KMS-11 (cell line): Measurements from ENCODE around the gene SLBP.

Source experiments
- H2AFZ ChIP-seq: fragments of 200-600 bp; sonication (generic); 2 replicates; pipeline ENCODE4 v1.6.1; 2016; ENCODE audit warnings: antibody characterized with exemption, mixed run types, low read depth
- H3K27ac ChIP-seq: fragments of 200-600 bp; sonication (generic); 2 replicates; pipeline ENCODE4 v1.6.1; 2016; ENCODE audit warnings: mild to moderate bottlenecking, mixed run types
- H3K27me3 ChIP-seq: fragments of 200-600 bp; sonication (generic); 2 replicates; pipeline ENCODE4 v1.6.1; 2017; ENCODE audit warnings: mild to moderate bottlenecking, low read depth, mixed run types, moderate library complexity; ENCODE audit not compliant: insufficient read depth
- H3K36me3 ChIP-seq: fragments of 200-600 bp; sonication (generic); 2 replicates; pipeline ENCODE4 v1.6.1; 2017; ENCODE audit warnings: mild to moderate bottlenecking, mixed run types; ENCODE audit not compliant: insufficient read depth
- H3K4me1 ChIP-seq: fragments of 200-600 bp; sonication (generic); 2 replicates; pipeline ENCODE4 v1.6.1; 2016; ENCODE audit warnings: mild to moderate bottlenecking, low read depth, mixed run types; ENCODE audit not compliant: poor library complexity, severe bottlenecking
- H3K4me2 ChIP-seq: fragments of 200-600 bp; sonication (generic); 2 replicates; pipeline ENCODE4 v1.7.0; 2016; ENCODE audit warnings: mild to moderate bottlenecking, mixed run types
- H3K4me3 ChIP-seq: fragments of 200-600 bp; sonication (generic); IDR thresholded peaks from 2 replicates; pipeline ENCODE4 v1.6.1; 2017; ENCODE audit warnings: low read depth, low read length, mixed read lengths; ENCODE audit not compliant: insufficient read depth
- H3K79me2 ChIP-seq: fragments of 200-600 bp; sonication (generic); 2 replicates; pipeline ENCODE4 v1.6.1; 2016; ENCODE audit warnings: low read depth, mixed run types; ENCODE audit not compliant: insufficient read depth
- H3K9ac ChIP-seq: fragments of 200-600 bp; sonication (generic); 2 replicates; pipeline ENCODE4 v1.6.1; 2016; ENCODE audit warnings: mild to moderate bottlenecking, mixed run types
- H4K20me1 ChIP-seq: fragments of 200-600 bp; sonication (generic); 2 replicates; pipeline ENCODE4 v1.6.1; 2016; ENCODE audit warnings: mild to moderate bottlenecking, mixed run types; ENCODE audit not compliant: insufficient read depth
- CTCF ChIP-seq: fragments of 200-600 bp; sonication (generic); conservative IDR thresholded peaks from 2 replicates; pipeline ENCODE4 v1.6.1; 2017; ENCODE audit warnings: low read depth, mild to moderate bottlenecking, antibody characterized with exemption, low read length, moderate library complexity, mixed read lengths

SLBP gene

GRCh38 chr4:1718095-1718850, 6.2 kb upstream of the SLBP start:
- Histone ChIP-seq H3K79me2 (peaks cover 48% of the 10 kb centered on the region), H3K4me3 (no peak overlapping the region), H3K9ac (no peak overlapping the region), H2AFZ (no peak overlapping the region), H3K27me3 (no peaks in the 10 kb centered on the region), H3K4me2 (no peak overlapping the region), H4K20me1 (no peaks in the 10 kb centered on the region), H3K4me1 (peaks cover 24% of the 10 kb centered on the region), H3K27ac (no peak overlapping the region), H3K36me3 (no peaks in the 10 kb centered on the region)
- TF ChIP-seq CTCF = no peak

- H4K20me1 ChIP-seq = no peaks in the 10 kb centered on the region
Measured at GRCh38 chr4:1717129-1718094, 5.3 kb upstream of the SLBP start.

GRCh38 chr4:1716065-1716945, 4.2 kb upstream of the SLBP start:
- H3K4me1 ChIP-seq = peaks cover 18% of the 10 kb centered on the region
- H4K20me1 ChIP-seq = no peaks in the 10 kb centered on the region
- H3K27me3 ChIP-seq = no peaks in the 10 kb centered on the region
- no peak overlapping the region for H3K9ac ChIP-seq
- TF ChIP-seq CTCF = no peak
- H3K36me3 ChIP-seq = no peaks in the 10 kb centered on the region
- peaks cover 39% of the 10 kb centered on the region for H3K79me2 ChIP-seq
- H3K27ac ChIP-seq = no peak overlapping the region
- H3K4me2 ChIP-seq = no peak overlapping the region
- no peak overlapping the region for H3K4me3 ChIP-seq
- no peak overlapping the region for H2AFZ ChIP-seq

More at GRCh38 chr4:1717129-1718094, 5.3 kb upstream of the SLBP start:
- peaks cover 18% of the 10 kb centered on the region for H3K4me1 ChIP-seq
- H3K27ac ChIP-seq = no peak overlapping the region
- H3K36me3 ChIP-seq = no peaks in the 10 kb centered on the region
- TF ChIP-seq CTCF = no peak
- H3K9ac ChIP-seq = no peak overlapping the region
- H3K4me3 ChIP-seq = no peak overlapping the region
- no peak overlapping the region for H2AFZ ChIP-seq
- H3K79me2 ChIP-seq = peaks cover 44% of the 10 kb centered on the region
- H3K27me3 ChIP-seq = no peaks in the 10 kb centered on the region
- H3K4me2 ChIP-seq = no peak overlapping the region
